ENCODE data around the gene FGFR3. TPM values are rescaled to one million over a fixed set of nuclear protein-coding genes. Genes with fewer than 3 reads are reported as not detected.

The FGFR3 gene
- total RNA-seq, 6 donors from 2014 or later: 18.5 to 92.2 (median 24.4) TPM

- WGBS, 2 donors: 95 to 98% methylated on average over 12 of the region's 12 CpGs
Observed at GRCh38 chr4:1823545-1823932, 30.4 kb downstream of the FGFR3 start.

GRCh38 chr4:1824746-1825145 is 31.7 kb downstream of the FGFR3 start:
- no peaks in the 10 kb centered on the region for H3K4me1 ChIP-seq
- H3K27me3 ChIP-seq: no peaks in the 10 kb centered on the region
- TF ChIP-seq POLR2AphosphoS5 (IDR thresholded peaks at IDR 0.05) (no peak), POLR2A (IDR thresholded peaks at IDR 0.05) (no peak), EP300 (IDR thresholded peaks at IDR 0.05) (no peak), CTCF (IDR thresholded peaks at IDR 0.05) (no peak)
- 76 to 87% methylated on average over 7 to 11 of the region's 11 CpGs for WGBS, 2 donors
- H3K27ac ChIP-seq: no peak overlapping the region
- ATAC-seq (ENCODE audit: low FRiP score in 2 of 2) (no peak), DNase-seq (no peak)
- H3K4me3 ChIP-seq: no peak overlapping the region
- H3K36me3 ChIP-seq: peaks cover 28 to 70% (median 60%) of the 10 kb centered on the region in 4 donors
- no peaks in the 10 kb centered on the region for H3K9me3 ChIP-seq

More at GRCh38 chr4:1823545-1823932, 30.4 kb downstream of the FGFR3 start:
- ATAC-seq (ENCODE audit: low FRiP score in 2 of 2): peak in 1 of 2 donors; percentile 14
- no peak for TF ChIP-seq EP300 (IDR thresholded peaks at IDR 0.05)
- TF ChIP-seq POLR2AphosphoS5 (IDR thresholded peaks at IDR 0.05): no peak
- no peak for TF ChIP-seq CTCF (IDR thresholded peaks at IDR 0.05)
- no peak for TF ChIP-seq POLR2A (IDR thresholded peaks at IDR 0.05)
- DNase-seq: no peak
- Histone ChIP-seq H3K9me3 (no peaks in the 10 kb centered on the region), H3K4me1 (peaks cover 0 to 5% (median 0%) of the 10 kb centered on the region in 4 donors), H3K27me3 (no peaks in the 10 kb centered on the region), H3K4me3 (no peak overlapping the region), H3K27ac (no peak overlapping the region), H3K36me3 (peaks cover 33 to 82% (median 63%) of the 10 kb centered on the region in 4 donors)

GRCh38 chr4:1825326-1825725 is 32.2 kb downstream of the FGFR3 start:
- Histone ChIP-seq H3K4me3 (no peak overlapping the region), H3K27me3 (no peaks in the 10 kb centered on the region), H3K27ac (no peak overlapping the region), H3K9me3 (no peaks in the 10 kb centered on the region), H3K4me1 (no peaks in the 10 kb centered on the region), H3K36me3 (peaks cover 28 to 69% (median 61%) of the 10 kb centered on the region in 4 donors)
- WGBS, 2 donors: 86 to 90% methylated on average over 16 to 19 of the region's 19 CpGs
- ATAC-seq (ENCODE audit: low FRiP score in 2 of 2): no peak
- no peak for DNase-seq
- TF ChIP-seq POLR2AphosphoS5 (IDR thresholded peaks at IDR 0.05): no peak

GRCh38 chr4:1826531-1827350 is 33.6 kb downstream of the FGFR3 start:
- no peaks in the 10 kb centered on the region for H3K27me3 ChIP-seq
- ATAC-seq (ENCODE audit: low FRiP score in 2 of 2) (no peak), DNase-seq (no peak)
- H3K27ac ChIP-seq: no peak overlapping the region
- H3K36me3 ChIP-seq: peaks cover 24 to 69% (median 67%) of the 10 kb centered on the region in 4 donors
- H3K4me3 ChIP-seq: no peak overlapping the region
- 91 to 95% methylated on average over 24 to 27 of the region's 30 CpGs for WGBS, 2 donors
- TF ChIP-seq POLR2A (IDR thresholded peaks at IDR 0.05) (no peak), POLR2AphosphoS5 (IDR thresholded peaks at IDR 0.05) (no peak), EP300 (IDR thresholded peaks at IDR 0.05) (no peak), CTCF (IDR thresholded peaks at IDR 0.05) (no peak)
- H3K9me3 ChIP-seq: no peaks in the 10 kb centered on the region
- no peaks in the 10 kb centered on the region for H3K4me1 ChIP-seq

GRCh38 chr4:1830234-1830633 is 37.1 kb downstream of the FGFR3 start:
- ATAC-seq (ENCODE audit: low FRiP score in 2 of 2): no peak
- WGBS, 2 donors: 91 to 100% methylated on average over 3 of the region's 3 CpGs

More at GRCh38 chr4:1830234-1830633, 37.1 kb downstream of the FGFR3 start:
- no peaks in the 10 kb centered on the region for H3K27me3 ChIP-seq
- H3K36me3 ChIP-seq: peaks cover 6 to 69% (median 65%) of the 10 kb centered on the region in 4 donors
- TF ChIP-seq CTCF (IDR thresholded peaks at IDR 0.05) (no peak), POLR2AphosphoS5 (IDR thresholded peaks at IDR 0.05) (no peak), EP300 (IDR thresholded peaks at IDR 0.05) (no peak), POLR2A (IDR thresholded peaks at IDR 0.05) (no peak)
- H3K4me3 ChIP-seq: no peak overlapping the region
- no peaks in the 10 kb centered on the region for H3K9me3 ChIP-seq
- H3K4me1 ChIP-seq: no peaks in the 10 kb centered on the region
- H3K27ac ChIP-seq: no peak overlapping the region
- no peak for DNase-seq

All from upper lobe of left lung (tissue), 6 donors.